ENCODE results near the gene OGFR. TPM values are rescaled to one million over a fixed set of nuclear protein-coding genes. Genes with fewer than 3 reads are reported as not detected.

Gene OGFR
- total and polyA plus RNA-seq, 2 donors (not counting 3 experiments of a cell fraction or from before 2014, with no cell fraction given) = 30.8 to 44.0 TPM

DNA sequence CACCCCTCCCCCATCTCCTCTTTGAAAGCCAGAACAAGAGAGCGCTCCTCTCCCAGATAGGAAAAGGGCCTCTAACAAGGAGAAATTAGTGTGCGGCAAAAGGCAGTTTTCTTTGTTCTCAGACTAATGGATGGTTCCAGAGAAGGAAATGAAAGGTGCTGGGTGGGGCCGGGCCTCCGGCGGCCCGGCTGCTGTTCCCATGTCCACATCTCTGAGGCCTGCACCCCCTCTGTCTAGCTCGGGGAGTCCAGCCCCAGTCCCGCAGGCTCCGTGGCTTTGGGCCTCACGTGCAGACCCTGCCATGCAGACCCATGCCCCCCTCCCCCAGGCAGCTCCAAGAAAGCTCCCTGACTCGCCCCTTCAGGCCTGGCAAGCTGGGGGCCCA lies 44.2 kb upstream of the OGFR start:
- H3K4me2 ChIP-seq (ENCODE audit: insufficient read depth, low read length) = no peak overlapping the region
- no peak overlapping the region for H3K9ac ChIP-seq (replicated peaks; ENCODE audit: extremely low read depth, insufficient read depth, low read length)
- H3K9me1 ChIP-seq (replicated peaks; ENCODE audit: control insufficient read depth, extremely low read depth, insufficient read depth, low read length) = no peaks in the 10 kb centered on the region
- ChIA-PET CTCF (no interaction called here), POLR2A (interaction anchor here (0.6 kb wide), 1 partner anchor 311 kb away, joined by 4 read pairs; no protein-coding TSS in a partner anchor)
- no TSS peak for BruUV-seq (replicated peaks)
- H3K4me1 ChIP-seq (ENCODE audit: control insufficient read depth, extremely low read depth, insufficient read depth, low read length) = no peaks in the 10 kb centered on the region
- no peaks in the 10 kb centered on the region for H3K36me3 ChIP-seq (ENCODE audit: control insufficient read depth in 2 of 2, extremely low read depth in 1 of 2, insufficient read depth in 2 of 2, low read length in 2 of 2)
- no peak overlapping the region for H3K27ac ChIP-seq (ENCODE audit: insufficient read depth, low read depth, low read length)
- intact Hi-C loops (cut with micrococcal nuclease) = no loop called here
- H4K20me1 ChIP-seq (replicated peaks; ENCODE audit: control insufficient read depth, extremely low read depth, insufficient read depth, low read length) = no peaks in the 10 kb centered on the region
- H2AFZ ChIP-seq (ENCODE audit: low read depth, low read length) = no peak overlapping the region
- H3K9me3 ChIP-seq (replicated peaks; ENCODE audit: control insufficient read depth, insufficient read depth, low read length) = no peaks in the 10 kb centered on the region
- TF ChIP-seq EZH2 (IDR thresholded peaks at IDR 0.05; ENCODE audit: borderline replicate concordance, low read depth, low read length, severe bottlenecking) (no peak), GATA2 (IDR thresholded peaks at IDR 0.05; ENCODE audit: insufficient read depth, insufficient read length, low read depth, low read length) (no peak), JUN (IDR thresholded peaks at IDR 0.05; ENCODE audit: borderline replicate concordance, insufficient read depth, insufficient read length, low read depth) (no peak), MYC (IDR thresholded peaks at IDR 0.05; ENCODE audit: low read depth, low read length) (no peak), POLR2A (IDR thresholded peaks at IDR 0.05; ENCODE audit: low read depth, low read length) (no peak), POLR2AphosphoS5 (IDR thresholded peaks at IDR 0.05; ENCODE audit: insufficient read depth, low read depth, low read length) (no peak), FOS (IDR thresholded peaks at IDR 0.05; ENCODE audit: borderline replicate concordance, insufficient read depth, low read length) (no peak)
- TF ChIP-seq, protein P1, sequence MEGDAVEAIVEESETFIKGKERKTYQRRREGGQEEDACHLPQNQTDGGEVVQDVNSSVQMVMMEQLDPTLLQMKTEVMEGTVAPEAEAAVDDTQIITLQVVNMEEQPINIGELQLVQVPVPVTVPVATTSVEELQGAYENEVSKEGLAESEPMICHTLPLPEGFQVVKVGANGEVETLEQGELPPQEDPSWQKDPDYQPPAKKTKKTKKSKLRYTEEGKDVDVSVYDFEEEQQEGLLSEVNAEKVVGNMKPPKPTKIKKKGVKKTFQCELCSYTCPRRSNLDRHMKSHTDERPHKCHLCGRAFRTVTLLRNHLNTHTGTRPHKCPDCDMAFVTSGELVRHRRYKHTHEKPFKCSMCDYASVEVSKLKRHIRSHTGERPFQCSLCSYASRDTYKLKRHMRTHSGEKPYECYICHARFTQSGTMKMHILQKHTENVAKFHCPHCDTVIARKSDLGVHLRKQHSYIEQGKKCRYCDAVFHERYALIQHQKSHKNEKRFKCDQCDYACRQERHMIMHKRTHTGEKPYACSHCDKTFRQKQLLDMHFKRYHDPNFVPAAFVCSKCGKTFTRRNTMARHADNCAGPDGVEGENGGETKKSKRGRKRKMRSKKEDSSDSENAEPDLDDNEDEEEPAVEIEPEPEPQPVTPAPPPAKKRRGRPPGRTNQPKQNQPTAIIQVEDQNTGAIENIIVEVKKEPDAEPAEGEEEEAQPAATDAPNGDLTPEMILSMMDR (IDR thresholded peaks at IDR 0.05; ENCODE audit: extremely low read depth in 1 of 2, insufficient read depth in 1 of 2, low read depth in 1 of 2, low read length in 2 of 2) = no peak
- TF ChIP-seq, protein P2, sequence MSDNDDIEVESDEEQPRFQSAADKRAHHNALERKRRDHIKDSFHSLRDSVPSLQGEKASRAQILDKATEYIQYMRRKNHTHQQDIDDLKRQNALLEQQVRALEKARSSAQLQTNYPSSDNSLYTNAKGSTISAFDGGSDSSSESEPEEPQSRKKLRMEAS (IDR thresholded peaks at IDR 0.05; ENCODE audit: insufficient read depth, insufficient read length) = no peak
- FAIRE-seq (no peak), DNase-seq (ENCODE audit: low read depth, low spot score) (no peak)
- no peaks in the 10 kb centered on the region for H3K79me2 ChIP-seq (ENCODE audit: control insufficient read depth, insufficient read depth, low read length)
- H3K4me3 ChIP-seq (replicated peaks in 1 of 3; ENCODE audit: insufficient read depth in 1 of 3, low read depth in 1 of 3, low read length in 3 of 3) = no peak overlapping the region
- dilution Hi-C loops (cut with MboI; ENCODE audit: extremely low pct_ligation_motif_present, low sequenced_read_pairs) = no loop called here
- H3K27me3 ChIP-seq (ENCODE audit: control insufficient read depth in 2 of 2, insufficient read depth in 2 of 2, low read length in 2 of 2) = peaks cover 2 to 3% of the 10 kb centered on the region in 2 experiments
